ENCODE measurements around the gene RASGEF1B.

Gene RASGEF1B

GRCh38 chr4:81399306-81400086 is 72.2 kb downstream of the RASGEF1B start:
- DNase-seq (ENCODE audit: low read depth in 2 of 2), result no peak

DNA sequence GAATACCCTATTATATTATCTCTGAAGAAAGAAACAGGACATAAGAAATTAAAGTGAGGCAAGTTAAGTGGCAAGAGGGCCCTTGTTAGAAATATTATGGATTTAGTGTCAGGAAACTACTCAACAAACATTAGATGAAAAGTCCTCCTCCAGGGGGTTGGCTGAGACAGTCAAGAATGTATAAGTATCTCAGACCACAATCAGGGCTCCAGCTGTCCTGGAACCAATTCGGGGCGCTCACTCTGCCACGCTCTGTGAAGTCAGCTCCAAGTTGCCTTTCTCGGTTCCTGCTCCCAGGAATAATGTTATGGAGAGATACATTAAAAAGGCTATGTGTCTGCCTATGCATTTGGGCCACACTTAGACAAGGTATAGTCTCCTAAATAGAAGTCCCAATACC is 73.3 kb downstream of the RASGEF1B start:
- DNase-seq (ENCODE audit: low read depth in 2 of 2), result no peak

DNA sequence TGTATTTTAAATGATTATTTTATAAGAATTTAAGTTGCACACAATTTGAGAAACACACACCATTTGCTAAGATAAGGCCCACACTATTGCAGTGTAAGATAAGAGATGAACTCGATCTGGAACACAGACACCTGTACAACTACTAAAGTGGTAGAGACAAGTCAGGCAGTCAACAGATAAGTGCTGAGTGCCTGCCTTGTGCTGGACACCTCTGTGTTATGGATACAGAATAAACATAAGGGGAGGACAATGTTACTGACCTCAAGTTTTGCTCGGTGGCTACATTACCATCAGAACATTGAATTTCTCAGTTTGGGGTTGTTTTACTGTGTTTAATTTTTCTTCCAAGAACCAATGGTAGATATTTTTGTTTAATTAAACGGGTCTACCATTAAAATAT is 74.1 kb downstream of the RASGEF1B start:
- no peak for DNase-seq (ENCODE audit: low read depth in 2 of 2)

GRCh38 chr4:81395239-81395638 is 76.5 kb downstream of the RASGEF1B start:
- DNase-seq (ENCODE audit: low read depth in 2 of 2), result no peak

- no peak for DNase-seq (ENCODE audit: low read depth in 2 of 2)
Observed at GRCh38 chr4:81392164-81392563, 79.5 kb downstream of the RASGEF1B start.

- DNase-seq (ENCODE audit: low read depth in 2 of 2), result no peak
Observed at GRCh38 chr4:81389720-81390119, 82.0 kb downstream of the RASGEF1B start.

DNA sequence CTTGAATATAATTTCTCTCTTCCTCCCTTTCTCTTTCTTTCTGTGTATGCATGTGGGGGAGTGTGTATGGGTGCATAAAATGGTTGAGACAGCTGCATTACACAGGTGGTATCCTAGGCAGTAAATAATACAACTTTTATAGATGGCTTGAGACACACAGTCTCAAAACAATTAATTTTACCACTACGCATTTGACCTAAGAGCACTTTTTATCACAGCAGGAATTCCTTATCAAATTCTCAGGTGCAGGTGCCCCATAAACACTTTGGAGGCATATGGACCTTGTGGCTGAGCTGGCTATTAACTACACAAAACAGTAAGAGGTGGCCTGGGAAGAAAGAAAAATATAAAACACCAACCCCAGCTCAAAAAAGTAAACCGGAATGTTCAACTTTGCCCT is 91.3 kb downstream of the RASGEF1B start:
- DNase-seq (ENCODE audit: low read depth in 2 of 2), result no peak

DNA sequence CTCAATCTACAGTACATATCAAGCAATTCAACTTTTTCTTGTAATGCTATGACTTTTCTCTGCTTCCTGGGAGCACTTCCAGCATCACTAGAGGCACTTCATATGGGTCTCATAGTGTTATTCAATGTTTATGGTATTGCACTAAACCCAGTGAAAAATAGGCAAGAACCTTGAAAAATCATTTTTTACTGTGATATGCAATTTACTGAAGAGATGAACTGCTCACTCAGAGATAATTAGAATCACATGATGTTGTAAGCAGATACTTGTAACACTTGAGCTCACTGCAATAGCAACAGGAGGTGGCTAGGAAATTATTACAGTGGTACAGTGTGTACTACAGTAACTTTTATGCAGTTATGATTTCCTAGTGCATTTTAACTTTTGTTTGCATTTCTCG is 93.3 kb downstream of the RASGEF1B start:
- DNase-seq (ENCODE audit: low read depth in 2 of 2), result no peak

DNA sequence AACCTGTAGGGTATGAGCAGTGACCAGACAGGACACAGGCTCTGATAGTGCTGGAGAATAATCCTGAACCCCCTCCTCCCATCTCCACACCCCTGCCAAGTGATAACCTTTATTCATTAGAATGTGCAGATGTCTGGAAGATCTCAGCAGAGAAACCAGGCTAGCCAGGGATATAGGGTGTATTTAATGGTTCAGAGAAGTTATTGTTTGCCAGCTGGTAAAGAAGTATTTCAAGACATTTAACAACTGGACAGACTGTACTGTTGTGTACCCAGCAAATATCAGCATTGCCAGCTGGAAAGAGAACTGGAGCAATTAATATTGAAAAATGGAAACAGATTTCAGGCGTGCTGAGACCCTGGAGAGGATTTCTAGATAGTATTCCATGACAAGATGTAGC is 94.5 kb downstream of the RASGEF1B start:
- DNase-seq (ENCODE audit: low read depth in 2 of 2), result no peak

DNA sequence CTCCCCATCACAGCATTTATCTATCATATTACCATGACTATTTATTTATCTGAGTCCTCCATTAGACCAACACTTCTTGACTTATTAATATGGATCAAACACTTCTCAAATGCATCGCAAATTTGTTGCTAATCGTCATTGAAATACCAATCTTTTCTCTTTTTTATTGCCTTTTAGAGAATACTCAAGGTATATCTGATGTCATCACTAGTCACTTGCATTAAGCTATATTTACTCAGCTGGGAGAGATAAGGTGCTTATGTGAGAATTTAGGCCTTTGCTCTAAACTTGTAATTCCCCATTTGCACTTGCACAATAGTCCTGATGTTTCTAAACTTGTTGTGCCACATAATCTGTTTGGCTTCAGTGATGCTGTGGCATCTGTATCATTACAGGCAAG is 95.0 kb downstream of the RASGEF1B start:
- no peak for DNase-seq (ENCODE audit: low read depth in 2 of 2)
